Skeletal muscle tissue (tissue), 4 donors: Measurements from ENCODE around the gene OSBPL10. TPM values are rescaled to one million over a fixed set of nuclear protein-coding genes. Genes with fewer than 3 reads are reported as not detected.
"Not testable (repeated sequence)": the region's sequence is repeated elsewhere in the genome, so short reads cannot be mapped to it uniquely, and the experiment has no call there.

Experiments used
- H3K27ac ChIP-seq: one replicate; pipeline ENCODE4 v1.7.0; 2013; ENCODE audit warnings: mild to moderate bottlenecking, low read depth, low read length, inconsistent platforms
- H3K27me3 ChIP-seq, 3 donors: one replicate each; pipeline ENCODE4 v1.7.0; 2013; ENCODE audit warnings: low read length in 3 of 3; ENCODE audit not compliant: control insufficient read depth in 3 of 3, insufficient read depth in 3 of 3
- H3K36me3 ChIP-seq, 3 donors: one replicate each; pipeline ENCODE4 v1.7.0; 2013; ENCODE audit warnings: low read length in 3 of 3; ENCODE audit not compliant: control insufficient read depth in 3 of 3, insufficient read depth in 3 of 3
- H3K4me1 ChIP-seq, 3 donors: one replicate each; pipeline ENCODE4 v1.7.0; 2013; ENCODE audit warnings: low read length in 3 of 3, mild to moderate bottlenecking in 3 of 3; ENCODE audit not compliant: control insufficient read depth in 3 of 3, insufficient read depth in 3 of 3
- H3K4me3 ChIP-seq, 3 donors: one replicate each; pipeline ENCODE4 v1.7.0; 2013; ENCODE audit warnings: low read length in 3 of 3
- H3K9ac ChIP-seq, 3 donors: one replicate each; pipeline ENCODE4 v1.7.0; 2013; ENCODE audit warnings: low read length in 3 of 3, mild to moderate bottlenecking in 3 of 3, moderate library complexity in 2 of 3, low read depth in 1 of 3
- H3K9me3 ChIP-seq, 3 donors: one replicate each; pipeline ENCODE4 v1.7.0; 2013; ENCODE audit warnings: low read length in 3 of 3; ENCODE audit not compliant: control insufficient read depth in 3 of 3
- total RNA-seq: library from RNA; depleted of rRNA; stranded (reverse); fragments of >200 nt; gene quantifications from one replicate; pipeline ENCODE4 v1.2.3, GENCODE V29; 2014
- donor health status: Osteomylitis.

The OSBPL10 gene
- total RNA-seq, 1 donor from 2014 or later = 6.8 TPM

GRCh38 chr3:31871939-31872507 is 109.0 kb downstream of the OSBPL10 start:
- Histone ChIP-seq H3K27me3 (no peaks in the 10 kb centered on the region), H3K4me3 (no peak overlapping the region), H3K9ac (no peak overlapping the region), H3K36me3 (no peaks in the 10 kb centered on the region), H3K9me3 (no peaks in the 10 kb centered on the region), H3K27ac (no peak overlapping the region), H3K4me1 (peaks cover 0 to 3% (median 0%) of the 10 kb centered on the region in 3 donors)

DNA sequence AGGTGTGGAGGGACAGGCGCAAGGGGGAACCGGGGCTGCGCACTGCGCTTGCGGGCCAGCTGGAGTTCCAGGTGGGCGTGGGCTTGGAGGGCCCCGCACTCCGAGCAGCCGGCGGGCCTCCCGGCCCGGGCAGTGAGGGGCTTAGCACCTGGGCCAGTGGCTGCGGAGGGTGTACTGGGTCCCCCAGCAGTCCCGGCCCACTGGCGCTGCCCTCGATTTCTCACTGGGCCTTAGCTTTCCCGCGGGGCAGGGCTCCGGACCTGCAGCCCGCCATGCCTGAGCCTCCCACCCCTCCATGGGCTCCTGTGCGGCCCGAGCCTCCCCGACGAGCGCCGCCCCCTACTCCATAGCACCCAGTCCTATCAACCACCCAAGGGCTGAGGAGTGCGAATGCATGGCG is 111.0 kb downstream of the OSBPL10 start:
- not testable (repeated sequence) for H3K27ac ChIP-seq, H3K4me3 ChIP-seq, H3K9me3 ChIP-seq, H3K9ac ChIP-seq, H3K36me3 ChIP-seq, H3K27me3 ChIP-seq, H3K4me1 ChIP-seq

DNA sequence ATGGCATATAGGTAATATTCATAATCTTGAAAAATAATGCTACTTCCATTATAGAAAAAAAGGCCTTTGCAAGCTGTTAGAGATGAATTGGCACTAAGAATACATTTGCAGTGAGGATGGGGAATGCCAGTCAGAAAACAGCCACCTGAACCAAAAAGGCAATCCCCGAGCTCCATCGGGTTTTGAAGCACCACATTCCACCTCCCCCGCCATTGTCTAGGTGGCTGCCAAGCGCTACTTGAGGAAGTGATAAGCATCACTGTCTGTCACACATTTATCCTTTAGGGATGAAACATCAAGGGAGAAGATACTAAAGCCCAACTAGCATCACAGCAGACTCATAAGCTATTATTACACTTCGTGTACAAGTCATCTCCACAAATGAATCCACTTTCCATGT is 112.8 kb downstream of the OSBPL10 start:
- Histone ChIP-seq H3K9me3 (no peaks in the 10 kb centered on the region), H3K27ac (no peak overlapping the region), H3K27me3 (no peaks in the 10 kb centered on the region), H3K9ac (no peak overlapping the region), H3K4me3 (no peak overlapping the region), H3K36me3 (no peaks in the 10 kb centered on the region), H3K4me1 (no peaks in the 10 kb centered on the region)

GRCh38 chr3:31862666-31863279 is 118.3 kb downstream of the OSBPL10 start:
- Histone ChIP-seq H3K4me3 (no peak overlapping the region), H3K27ac (no peak overlapping the region), H3K4me1 (no peaks in the 10 kb centered on the region), H3K9ac (no peak overlapping the region), H3K27me3 (no peaks in the 10 kb centered on the region), H3K9me3 (no peaks in the 10 kb centered on the region), H3K36me3 (no peaks in the 10 kb centered on the region)

- Histone ChIP-seq H3K4me3 (no peak overlapping the region), H3K36me3 (no peaks in the 10 kb centered on the region), H3K27me3 (no peaks in the 10 kb centered on the region), H3K27ac (no peak overlapping the region), H3K9me3 (no peaks in the 10 kb centered on the region), H3K9ac (no peak overlapping the region), H3K4me1 (no peaks in the 10 kb centered on the region)
Observed at GRCh38 chr3:31861826-31862225, 119.2 kb downstream of the OSBPL10 start.

GRCh38 chr3:31860642-31861041 is 120.4 kb downstream of the OSBPL10 start:
- H3K4me3 ChIP-seq, H3K4me1 ChIP-seq, H3K36me3 ChIP-seq, H3K9me3 ChIP-seq, H3K27ac ChIP-seq, H3K27me3 ChIP-seq, H3K9ac ChIP-seq: not testable (repeated sequence)

DNA sequence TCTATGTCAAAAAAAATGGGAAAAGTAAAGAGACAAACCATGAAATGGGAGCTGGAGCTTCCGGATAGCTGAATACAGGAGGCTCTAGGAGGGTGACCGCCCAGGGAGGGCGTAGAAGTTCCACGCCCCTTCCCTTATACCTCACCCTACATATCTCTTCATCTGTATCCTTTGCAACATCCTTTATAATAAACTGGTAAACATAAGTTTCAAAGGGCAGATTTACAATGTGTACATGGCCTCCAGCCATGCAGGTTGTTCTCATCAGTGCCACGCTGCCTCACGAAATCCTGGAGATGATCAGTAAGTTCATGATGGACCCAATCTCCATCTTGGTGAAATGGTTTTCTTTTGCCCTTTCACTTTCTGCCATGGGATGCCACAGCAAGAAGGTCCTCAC is 121.8 kb downstream of the OSBPL10 start:
- no peak overlapping the region for H3K9ac ChIP-seq
- H3K36me3 ChIP-seq = no peaks in the 10 kb centered on the region
- no peak overlapping the region for H3K27ac ChIP-seq
- no peak overlapping the region for H3K4me3 ChIP-seq
- H3K4me1 ChIP-seq = no peaks in the 10 kb centered on the region
- no peaks in the 10 kb centered on the region for H3K9me3 ChIP-seq
- H3K27me3 ChIP-seq = no peaks in the 10 kb centered on the region

DNA sequence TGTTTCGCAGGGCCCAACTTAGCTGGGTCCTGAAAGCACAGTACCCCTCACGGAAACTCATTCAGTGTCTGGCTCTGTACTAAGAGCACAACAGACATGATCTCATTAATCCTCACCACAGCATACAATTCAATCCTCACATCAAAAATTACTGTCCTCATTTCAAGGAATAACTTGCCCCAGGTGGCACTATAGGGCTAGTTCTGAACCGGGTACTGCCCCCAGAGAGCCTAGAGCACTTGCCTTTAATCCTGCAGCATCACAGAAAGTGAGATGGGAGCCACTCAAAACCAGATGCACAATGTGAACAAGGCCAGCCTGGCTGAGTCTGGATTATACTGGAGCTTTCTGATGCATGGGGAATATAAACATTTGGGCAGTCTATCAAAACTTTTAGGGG is 122.6 kb downstream of the OSBPL10 start:
- Histone ChIP-seq H3K36me3 (no peaks in the 10 kb centered on the region), H3K9me3 (no peaks in the 10 kb centered on the region), H3K4me3 (no peak overlapping the region), H3K27me3 (no peaks in the 10 kb centered on the region), H3K27ac (no peak overlapping the region), H3K4me1 (no peaks in the 10 kb centered on the region), H3K9ac (no peak overlapping the region)

GRCh38 chr3:31853580-31853979 is 127.5 kb downstream of the OSBPL10 start:
- no peaks in the 10 kb centered on the region for H3K27me3 ChIP-seq
- H3K4me3 ChIP-seq = no peak overlapping the region
- no peak overlapping the region for H3K9ac ChIP-seq
- no peak overlapping the region for H3K27ac ChIP-seq
- H3K9me3 ChIP-seq = no peaks in the 10 kb centered on the region
- H3K4me1 ChIP-seq = peaks cover 0 to 2% (median 0%) of the 10 kb centered on the region in 3 donors
- no peaks in the 10 kb centered on the region for H3K36me3 ChIP-seq

GRCh38 chr3:31851278-31851677 is 129.8 kb downstream of the OSBPL10 start:
- H3K9ac ChIP-seq = no peak overlapping the region
- no peak overlapping the region for H3K27ac ChIP-seq
- no peaks in the 10 kb centered on the region for H3K9me3 ChIP-seq
- no peak overlapping the region for H3K4me3 ChIP-seq
- H3K4me1 ChIP-seq = peaks cover 0 to 3% (median 0%) of the 10 kb centered on the region in 3 donors
- no peaks in the 10 kb centered on the region for H3K36me3 ChIP-seq
- H3K27me3 ChIP-seq = no peaks in the 10 kb centered on the region
